Measurements from ENCODE around the gene PGA4.
"Not testable (repeated sequence)": the region's sequence is repeated elsewhere in the genome, so short reads cannot be mapped to it uniquely, and the experiment has no call there.

Gene PGA4

DNA sequence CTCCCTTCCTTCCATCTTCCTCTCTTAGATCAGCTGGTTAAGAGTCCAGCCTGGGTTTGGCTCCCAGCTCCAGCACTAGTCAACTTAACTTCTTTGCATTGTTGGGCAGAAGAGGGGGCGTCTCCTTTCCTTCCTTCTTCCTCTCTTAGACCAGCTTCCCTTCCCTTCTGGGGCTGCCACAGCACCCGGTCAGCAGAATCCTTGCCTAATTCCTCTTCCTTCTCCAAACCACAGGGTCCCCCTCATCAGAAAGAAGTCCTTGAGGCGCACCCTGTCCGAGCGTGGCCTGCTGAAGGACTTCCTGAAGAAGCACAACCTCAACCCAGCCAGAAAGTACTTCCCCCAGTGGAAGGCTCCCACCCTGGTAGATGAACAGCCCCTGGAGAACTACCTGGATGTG is 18.3 kb upstream of the PGA4 start:
- FAIRE-seq; DNase-seq (ENCODE audit: low spot score): not testable (repeated sequence)

DNA sequence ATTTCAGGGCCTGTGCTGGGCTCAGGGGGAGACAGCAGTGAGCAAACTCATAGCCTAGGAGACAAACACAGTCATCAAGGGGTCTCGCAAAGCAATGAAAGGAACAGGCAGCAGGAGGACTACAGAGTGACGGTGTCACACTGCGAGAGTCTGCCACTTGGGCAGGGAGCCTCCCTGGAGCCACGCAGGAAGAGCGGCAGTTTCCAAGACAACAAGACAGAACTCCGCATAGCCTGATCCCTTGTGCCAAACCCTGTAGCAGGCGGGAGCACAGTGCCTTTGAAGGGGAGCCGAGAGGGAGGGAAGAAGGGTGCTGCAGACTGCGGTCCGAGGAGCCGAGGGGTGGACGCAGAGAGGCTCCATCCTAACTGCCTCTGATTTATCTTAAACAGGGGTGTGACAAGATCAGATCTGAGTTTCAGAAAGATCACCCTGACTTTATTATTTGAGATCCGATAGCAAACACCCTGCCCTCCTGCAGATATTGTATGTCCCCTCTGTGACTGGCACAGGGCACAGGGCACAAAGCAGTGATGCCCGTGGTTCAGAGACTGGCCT is 17.6 kb upstream of the PGA4 start:
- not testable (repeated sequence) for DNase-seq (ENCODE audit: low spot score); FAIRE-seq

DNA sequence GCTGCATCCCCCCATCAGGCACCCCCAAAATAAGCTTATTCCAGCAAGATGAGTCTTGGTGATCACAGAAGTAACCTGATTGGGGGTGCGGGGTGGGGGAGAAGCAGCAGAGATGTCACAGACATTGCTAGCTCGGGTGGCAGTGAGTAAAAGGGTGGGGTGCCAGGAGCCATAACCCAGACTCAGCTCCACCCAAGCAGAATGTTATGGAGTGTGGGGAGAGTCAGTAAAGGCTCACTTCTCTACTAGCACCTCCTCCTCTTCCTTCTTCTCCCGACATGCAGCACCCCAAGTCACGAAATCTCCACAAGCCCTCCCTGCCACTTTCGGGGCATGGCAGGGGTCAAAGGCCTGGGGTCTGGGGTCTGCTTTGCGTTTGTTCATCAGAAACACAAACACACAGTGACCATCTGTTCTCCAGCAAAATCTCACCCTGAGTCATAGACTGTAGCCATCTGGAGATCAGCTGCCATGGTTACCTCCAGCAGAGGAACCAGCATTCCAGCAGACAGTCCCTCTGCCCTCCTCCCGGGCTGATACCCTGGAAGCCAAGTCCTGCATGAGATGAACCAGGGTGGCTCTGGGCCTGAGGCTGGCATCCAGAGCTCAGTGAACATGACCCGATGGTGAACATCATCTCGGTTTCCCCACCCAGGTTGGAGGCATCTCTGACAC is 14.4 kb upstream of the PGA4 start:
- DNase-seq (ENCODE audit: low spot score); FAIRE-seq: not testable (repeated sequence)

DNA sequence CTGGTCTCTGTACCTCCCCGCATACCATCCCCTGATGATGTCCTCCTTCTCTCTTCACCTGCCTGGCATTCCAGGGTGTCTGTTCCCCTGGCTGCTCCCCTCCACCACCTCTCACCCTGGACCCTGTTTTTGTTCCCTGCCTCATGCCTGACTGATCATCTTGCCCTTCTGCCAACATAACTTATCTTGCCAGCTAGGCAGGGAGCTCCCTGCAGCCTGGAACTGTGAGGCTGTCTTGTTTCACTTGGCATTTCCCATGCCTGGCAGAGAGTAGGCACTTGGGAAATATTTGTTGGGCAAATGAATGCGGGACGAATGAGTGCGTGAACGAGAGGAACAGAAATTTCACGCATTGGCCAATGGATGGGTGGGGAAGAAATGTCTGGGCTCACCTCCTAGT is 11.5 kb upstream of the PGA4 start:
- FAIRE-seq; DNase-seq (ENCODE audit: low spot score): not testable (repeated sequence)

DNA sequence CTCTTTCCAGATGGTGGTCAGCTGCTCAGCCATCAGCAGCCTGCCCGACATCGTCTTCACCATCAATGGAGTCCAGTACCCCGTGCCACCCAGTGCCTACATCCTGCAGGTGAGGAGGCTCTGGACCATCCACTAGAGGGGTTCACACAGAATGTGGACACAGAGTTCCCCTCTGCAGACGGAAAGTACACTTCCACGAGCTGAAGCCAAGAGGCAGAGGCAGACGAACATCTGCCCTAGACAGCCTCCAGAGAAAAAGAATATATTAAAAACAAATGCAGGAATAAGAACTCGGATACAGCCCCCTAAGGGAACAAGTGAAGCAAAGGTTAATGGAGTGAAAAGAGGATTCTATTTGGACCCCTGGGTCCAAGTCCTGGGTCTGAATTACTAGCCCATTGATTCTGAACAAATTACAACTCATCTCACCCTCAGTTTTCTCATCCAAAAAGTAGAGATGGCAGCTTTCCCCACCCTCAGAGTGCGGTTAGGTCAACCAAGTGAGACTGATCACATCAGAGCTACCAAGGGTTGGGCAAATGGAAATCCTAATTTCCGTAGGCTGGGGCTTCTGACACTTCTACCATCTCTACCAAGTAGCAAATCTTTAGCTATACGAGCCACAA is 10.7 kb upstream of the PGA4 start:
- FAIRE-seq; DNase-seq (ENCODE audit: low spot score): not testable (repeated sequence)

DNA sequence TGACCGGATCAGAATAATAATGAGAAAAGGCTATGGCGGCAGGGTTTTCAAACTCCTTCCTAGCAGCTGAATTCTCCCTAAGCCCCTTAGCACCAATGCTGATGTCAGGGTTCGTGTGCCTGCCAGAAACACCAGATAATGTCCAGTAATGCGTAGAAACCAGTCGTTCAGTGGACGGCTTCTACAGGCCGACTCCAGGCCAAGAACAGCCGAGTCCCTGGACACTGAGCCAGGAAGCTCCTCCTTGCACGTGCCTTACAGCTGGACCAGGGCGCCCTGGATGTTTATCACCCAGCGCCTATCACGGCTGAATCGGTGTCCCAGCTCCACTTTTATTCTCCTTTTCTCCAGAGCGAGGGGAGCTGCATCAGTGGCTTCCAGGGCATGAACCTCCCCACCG is 9.9 kb upstream of the PGA4 start:
- FAIRE-seq; DNase-seq (ENCODE audit: low spot score): not testable (repeated sequence)

DNA sequence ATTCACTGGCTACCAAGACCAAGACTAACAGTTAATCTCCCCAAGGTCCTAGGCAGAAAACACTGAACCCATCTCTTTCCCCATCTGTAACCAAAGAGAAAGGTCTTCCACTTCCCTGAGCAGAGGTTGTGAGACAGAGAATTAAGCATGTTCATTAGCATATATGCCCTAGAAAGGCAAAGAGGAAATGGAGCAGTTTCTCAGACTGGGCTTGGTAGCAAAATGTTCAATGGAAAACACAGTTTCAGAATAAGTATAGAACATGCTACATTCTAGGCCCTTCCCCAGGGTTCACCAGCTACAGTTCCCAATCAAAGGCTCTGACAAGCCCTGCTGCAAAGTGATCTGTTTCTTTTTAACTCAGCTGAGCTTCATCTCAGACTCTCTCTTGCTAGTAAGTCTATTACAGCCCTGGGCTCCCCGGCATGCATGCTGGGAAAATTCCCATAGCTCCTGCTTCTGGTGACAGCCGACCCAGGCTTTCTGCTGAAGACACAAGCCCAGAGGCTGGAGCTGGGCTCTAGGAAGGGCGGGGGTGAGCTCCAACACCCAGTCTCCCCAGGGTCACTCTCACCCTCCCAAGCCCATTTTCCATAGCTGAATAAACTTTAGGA is 8.3 kb upstream of the PGA4 start:
- FAIRE-seq, result not testable (repeated sequence)

DNA sequence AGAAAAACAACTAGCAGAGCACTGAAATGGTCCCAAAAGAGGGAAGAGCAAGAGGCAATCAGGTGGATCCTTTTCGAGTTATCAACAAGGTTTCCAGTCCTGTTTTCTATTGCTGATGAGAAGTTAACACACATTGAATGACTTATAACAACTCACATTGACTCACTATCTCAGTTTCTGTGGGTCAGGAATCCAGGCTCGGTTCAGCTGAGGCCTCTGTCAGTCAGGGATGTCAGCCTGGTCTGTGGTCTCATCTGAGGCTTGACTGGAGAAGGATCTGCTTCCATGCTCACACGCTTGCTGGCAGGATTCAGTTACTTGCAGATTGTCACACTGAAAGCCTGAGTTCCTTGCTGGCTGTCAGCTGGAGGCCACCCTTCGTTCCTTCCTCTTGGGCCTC is 3.8 kb upstream of the PGA4 start:
- not testable (repeated sequence) for DNase-seq (ENCODE audit: low spot score); FAIRE-seq

More for the DNA sequence above, 8.3 kb upstream of the PGA4 start:
- not testable (repeated sequence) for DNase-seq (ENCODE audit: low spot score)

DNA sequence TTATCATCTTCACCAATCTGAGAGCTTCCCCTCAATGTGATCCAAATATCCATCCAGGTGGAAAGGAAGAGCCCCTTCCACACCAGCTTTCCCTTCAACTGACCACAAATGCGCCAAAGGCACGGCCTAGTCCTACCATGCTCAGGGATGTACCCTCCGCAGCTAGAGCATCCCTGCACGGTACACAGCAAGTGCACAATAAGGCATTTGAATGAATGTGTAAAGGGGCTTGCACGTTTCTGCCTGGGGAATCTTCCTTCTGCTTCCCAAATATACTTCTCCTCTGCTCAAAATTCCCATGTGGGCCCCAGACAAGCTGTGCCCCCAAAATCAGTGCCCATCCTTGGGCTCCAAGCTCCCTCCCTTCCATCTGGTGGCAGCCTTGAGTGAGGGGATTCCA is 3.1 kb upstream of the PGA4 start:
- not testable (repeated sequence) for FAIRE-seq; DNase-seq (ENCODE audit: low spot score)

DNA sequence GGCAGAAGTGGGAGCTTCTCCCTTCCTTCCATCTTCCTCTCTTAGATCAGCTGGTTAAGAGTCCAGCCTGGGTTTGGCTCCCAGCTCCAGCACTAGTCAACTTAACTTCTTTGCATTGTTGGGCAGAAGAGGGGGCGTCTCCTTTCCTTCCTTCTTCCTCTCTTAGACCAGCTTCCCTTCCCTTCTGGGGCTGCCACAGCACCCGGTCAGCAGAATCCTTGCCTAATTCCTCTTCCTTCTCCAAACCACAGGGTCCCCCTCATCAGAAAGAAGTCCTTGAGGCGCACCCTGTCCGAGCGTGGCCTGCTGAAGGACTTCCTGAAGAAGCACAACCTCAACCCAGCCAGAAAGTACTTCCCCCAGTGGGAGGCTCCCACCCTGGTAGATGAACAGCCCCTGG is 545 bp downstream of the PGA4 start:
- DNase-seq (ENCODE audit: low spot score); FAIRE-seq: not testable (repeated sequence)

DNA sequence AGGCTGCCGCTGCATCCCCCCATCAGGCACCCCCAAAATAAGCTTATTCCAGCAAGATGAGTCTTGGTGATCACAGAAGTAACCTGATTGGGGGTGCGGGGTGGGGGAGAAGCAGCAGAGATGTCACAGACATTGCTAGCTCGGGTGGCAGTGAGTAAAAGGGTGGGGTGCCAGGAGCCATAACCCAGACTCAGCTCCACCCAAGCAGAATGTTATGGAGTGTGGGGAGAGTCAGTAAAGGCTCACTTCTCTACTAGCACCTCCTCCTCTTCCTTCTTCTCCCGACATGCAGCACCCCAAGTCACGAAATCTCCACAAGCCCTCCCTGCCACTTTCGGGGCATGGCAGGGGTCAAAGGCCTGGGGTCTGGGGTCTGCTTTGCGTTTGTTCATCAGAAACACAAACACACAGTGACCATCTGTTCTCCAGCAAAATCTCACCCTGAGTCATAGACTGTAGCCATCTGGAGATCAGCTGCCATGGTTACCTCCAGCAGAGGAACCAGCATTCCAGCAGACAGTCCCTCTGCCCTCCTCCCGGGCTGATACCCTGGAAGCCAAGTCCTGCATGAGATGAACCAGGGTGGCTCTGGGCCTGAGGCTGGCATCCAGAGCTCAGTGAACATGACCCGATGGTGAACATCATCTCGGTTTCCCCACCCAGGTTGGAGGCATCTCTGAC is 4.5 kb downstream of the PGA4 start:
- not testable (repeated sequence) for FAIRE-seq; DNase-seq (ENCODE audit: low spot score)

DNA sequence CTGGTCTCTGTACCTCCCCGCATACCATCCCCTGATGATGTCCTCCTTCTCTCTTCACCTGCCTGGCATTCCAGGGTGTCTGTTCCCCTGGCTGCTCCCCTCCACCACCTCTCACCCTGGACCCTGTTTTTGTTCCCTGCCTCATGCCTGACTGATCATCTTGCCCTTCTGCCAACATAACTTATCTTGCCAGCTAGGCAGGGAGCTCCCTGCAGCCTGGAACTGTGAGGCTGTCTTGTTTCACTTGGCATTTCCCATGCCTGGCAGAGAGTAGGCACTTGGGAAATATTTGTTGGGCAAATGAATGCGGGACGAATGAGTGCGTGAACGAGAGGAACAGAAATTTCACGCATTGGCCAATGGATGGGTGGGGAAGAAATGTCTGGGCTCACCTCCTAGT is 7.3 kb downstream of the PGA4 start:
- not testable (repeated sequence) for DNase-seq (ENCODE audit: low spot score); FAIRE-seq

DNA sequence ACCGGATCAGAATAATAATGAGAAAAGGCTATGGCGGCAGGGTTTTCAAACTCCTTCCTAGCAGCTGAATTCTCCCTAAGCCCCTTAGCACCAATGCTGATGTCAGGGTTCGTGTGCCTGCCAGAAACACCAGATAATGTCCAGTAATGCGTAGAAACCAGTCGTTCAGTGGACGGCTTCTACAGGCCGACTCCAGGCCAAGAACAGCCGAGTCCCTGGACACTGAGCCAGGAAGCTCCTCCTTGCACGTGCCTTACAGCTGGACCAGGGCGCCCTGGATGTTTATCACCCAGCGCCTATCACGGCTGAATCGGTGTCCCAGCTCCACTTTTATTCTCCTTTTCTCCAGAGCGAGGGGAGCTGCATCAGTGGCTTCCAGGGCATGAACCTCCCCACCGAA is 8.9 kb downstream of the PGA4 start:
- DNase-seq (ENCODE audit: low spot score); FAIRE-seq: not testable (repeated sequence)

DNA sequence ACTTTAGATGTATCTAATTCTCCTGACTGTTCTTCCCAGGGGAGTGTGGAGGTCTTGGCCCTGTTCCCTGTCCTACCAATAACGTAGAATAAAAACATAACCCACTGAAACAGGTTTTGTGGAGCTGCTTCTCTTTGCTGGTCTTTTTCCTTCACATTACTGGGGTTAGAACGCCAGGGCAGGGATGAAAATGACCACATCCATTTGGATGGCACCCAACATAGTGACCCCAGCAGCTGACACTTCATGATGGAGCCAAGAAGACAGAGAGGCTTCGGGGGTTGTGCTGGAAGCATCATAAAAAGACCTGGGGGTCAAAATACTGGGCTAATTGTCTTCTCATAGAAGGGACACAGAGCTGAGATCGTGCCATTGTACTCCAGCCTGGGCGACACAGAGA is 9.4 kb downstream of the PGA4 start:
- not testable (repeated sequence) for FAIRE-seq

DNA sequence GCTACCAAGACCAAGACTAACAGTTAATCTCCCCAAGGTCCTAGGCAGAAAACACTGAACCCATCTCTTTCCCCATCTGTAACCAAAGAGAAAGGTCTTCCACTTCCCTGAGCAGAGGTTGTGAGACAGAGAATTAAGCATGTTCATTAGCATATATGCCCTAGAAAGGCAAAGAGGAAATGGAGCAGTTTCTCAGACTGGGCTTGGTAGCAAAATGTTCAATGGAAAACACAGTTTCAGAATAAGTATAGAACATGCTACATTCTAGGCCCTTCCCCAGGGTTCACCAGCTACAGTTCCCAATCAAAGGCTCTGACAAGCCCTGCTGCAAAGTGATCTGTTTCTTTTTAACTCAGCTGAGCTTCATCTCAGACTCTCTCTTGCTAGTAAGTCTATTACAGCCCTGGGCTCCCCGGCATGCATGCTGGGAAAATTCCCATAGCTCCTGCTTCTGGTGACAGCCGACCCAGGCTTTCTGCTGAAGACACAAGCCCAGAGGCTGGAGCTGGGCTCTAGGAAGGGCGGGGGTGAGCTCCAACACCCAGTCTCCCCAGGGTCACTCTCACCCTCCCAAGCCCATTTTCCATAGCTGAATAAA is 10.5 kb downstream of the PGA4 start:
- not testable (repeated sequence) for FAIRE-seq; DNase-seq (ENCODE audit: low spot score)

More for the DNA sequence above, 9.4 kb downstream of the PGA4 start:
- DNase-seq (ENCODE audit: low spot score), result not testable (repeated sequence)

DNA sequence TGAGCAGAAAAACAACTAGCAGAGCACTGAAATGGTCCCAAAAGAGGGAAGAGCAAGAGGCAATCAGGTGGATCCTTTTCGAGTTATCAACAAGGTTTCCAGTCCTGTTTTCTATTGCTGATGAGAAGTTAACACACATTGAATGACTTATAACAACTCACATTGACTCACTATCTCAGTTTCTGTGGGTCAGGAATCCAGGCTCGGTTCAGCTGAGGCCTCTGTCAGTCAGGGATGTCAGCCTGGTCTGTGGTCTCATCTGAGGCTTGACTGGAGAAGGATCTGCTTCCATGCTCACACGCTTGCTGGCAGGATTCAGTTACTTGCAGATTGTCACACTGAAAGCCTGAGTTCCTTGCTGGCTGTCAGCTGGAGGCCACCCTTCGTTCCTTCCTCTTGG is 15.0 kb downstream of the PGA4 start:
- not testable (repeated sequence) for DNase-seq (ENCODE audit: low spot score); FAIRE-seq

DNA sequence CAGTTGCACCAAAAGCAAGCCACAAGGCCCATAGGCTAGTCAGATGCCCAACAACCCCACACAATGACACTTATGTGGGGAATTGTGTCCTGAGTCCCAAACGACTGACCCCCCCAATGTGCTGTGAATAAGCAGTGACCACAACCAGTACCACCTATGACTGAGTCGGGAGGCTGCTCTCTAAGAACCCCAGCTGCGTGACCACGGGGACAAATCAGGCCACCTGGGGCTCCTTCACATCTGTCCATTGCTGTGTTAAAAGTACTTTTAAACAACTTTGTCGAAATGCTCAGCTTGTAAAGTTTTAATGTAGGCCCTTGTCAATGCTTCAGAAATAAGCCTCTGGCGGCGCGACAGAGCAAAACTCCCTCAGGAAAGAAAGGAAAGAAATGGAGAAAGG is 18.1 kb downstream of the PGA4 start:
- FAIRE-seq, result not testable (repeated sequence)

DNA sequence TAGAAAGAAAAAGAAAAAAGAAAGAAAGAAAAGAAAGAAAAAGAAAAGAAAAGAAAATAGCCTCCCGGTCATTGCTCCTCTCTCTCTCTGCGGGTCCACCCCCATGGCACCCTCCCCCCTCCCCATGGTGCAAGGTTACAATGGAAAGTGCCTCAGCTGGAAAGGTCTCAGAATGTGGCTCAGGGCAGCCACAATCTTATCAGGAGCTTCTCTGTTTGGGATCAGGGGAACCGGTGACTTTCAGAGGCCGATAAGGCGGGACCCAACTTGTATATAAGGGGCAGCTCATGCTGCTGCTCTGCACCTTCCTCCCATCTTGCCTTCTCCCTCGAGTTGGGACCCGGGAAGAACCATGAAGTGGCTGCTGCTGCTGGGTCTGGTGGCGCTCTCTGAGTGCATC is 18.7 kb downstream of the PGA4 start, which contains the start of gene PGA5:
TSS of gene PGA5 (plus strand) at position 301 of the 400 bp plus-strand sequence. CDS start at position 353, 52 bp downstream.
- FAIRE-seq; DNase-seq (ENCODE audit: low spot score): not testable (repeated sequence)

More for the DNA sequence above, 18.1 kb downstream of the PGA4 start:
- DNase-seq (ENCODE audit: low spot score), result not testable (repeated sequence)

DNA sequence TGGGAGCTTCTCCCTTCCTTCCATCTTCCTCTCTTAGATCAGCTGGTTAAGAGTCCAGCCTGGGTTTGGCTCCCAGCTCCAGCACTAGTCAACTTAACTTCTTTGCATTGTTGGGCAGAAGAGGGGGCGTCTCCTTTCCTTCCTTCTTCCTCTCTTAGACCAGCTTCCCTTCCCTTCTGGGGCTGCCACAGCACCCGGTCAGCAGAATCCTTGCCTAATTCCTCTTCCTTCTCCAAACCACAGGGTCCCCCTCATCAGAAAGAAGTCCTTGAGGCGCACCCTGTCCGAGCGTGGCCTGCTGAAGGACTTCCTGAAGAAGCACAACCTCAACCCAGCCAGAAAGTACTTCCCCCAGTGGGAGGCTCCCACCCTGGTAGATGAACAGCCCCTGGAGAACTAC is 19.4 kb downstream of the PGA4 start:
- FAIRE-seq; DNase-seq (ENCODE audit: low spot score): not testable (repeated sequence)

DNA sequence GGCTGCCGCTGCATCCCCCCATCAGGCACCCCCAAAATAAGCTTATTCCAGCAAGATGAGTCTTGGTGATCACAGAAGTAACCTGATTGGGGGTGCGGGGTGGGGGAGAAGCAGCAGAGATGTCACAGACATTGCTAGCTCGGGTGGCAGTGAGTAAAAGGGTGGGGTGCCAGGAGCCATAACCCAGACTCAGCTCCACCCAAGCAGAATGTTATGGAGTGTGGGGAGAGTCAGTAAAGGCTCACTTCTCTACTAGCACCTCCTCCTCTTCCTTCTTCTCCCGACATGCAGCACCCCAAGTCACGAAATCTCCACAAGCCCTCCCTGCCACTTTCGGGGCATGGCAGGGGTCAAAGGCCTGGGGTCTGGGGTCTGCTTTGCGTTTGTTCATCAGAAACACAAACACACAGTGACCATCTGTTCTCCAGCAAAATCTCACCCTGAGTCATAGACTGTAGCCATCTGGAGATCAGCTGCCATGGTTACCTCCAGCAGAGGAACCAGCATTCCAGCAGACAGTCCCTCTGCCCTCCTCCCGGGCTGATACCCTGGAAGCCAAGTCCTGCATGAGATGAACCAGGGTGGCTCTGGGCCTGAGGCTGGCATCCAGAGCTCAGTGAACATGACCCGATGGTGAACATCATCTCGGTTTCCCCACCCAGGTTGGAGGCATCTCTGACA is 23.3 kb downstream of the PGA4 start:
- not testable (repeated sequence) for DNase-seq (ENCODE audit: low spot score); FAIRE-seq

Data from urothelium cell line (cell line).